Jurkat, Clone E6-1 (cell line): Measurements from ENCODE around the gene TLCD4.
"Not testable (repeated sequence)": the region's sequence is repeated elsewhere in the genome, so short reads cannot be mapped to it uniquely, and the experiment has no call there.

Source experiments
- DNase-seq: peaks from one replicate; pipeline ENCODE4 v3.0.0-alpha.2; 2011; ENCODE audit warnings: low read depth, low spot score
- H3K4me3 ChIP-seq: 2 replicates; pipeline ENCODE4 v1.5.1; 2011; ENCODE audit warnings: mild to moderate bottlenecking, low read length, control low read depth, moderate library complexity

Gene TLCD4

GRCh38 chr1:95133687-95134086 lies 16.5 kb downstream of the TLCD4 start:
- DNase-seq, result no peak
- no peak overlapping the region for H3K4me3 ChIP-seq

- no peak overlapping the region for H3K4me3 ChIP-seq
- DNase-seq, result no peak
Observed at GRCh38 chr1:95138223-95138622, 21.1 kb downstream of the TLCD4 start.

GRCh38 chr1:95139039-95139438 lies 21.9 kb downstream of the TLCD4 start:
- no peak for DNase-seq
- H3K4me3 ChIP-seq, result no peak overlapping the region

GRCh38 chr1:95140791-95141190 lies 23.6 kb downstream of the TLCD4 start:
- no peak overlapping the region for H3K4me3 ChIP-seq
- no peak for DNase-seq

- no peak overlapping the region for H3K4me3 ChIP-seq
- DNase-seq, result no peak
Observed at GRCh38 chr1:95145493-95145892, 28.3 kb downstream of the TLCD4 start.

GRCh38 chr1:95146637-95147036 lies 29.5 kb downstream of the TLCD4 start:
- no peak overlapping the region for H3K4me3 ChIP-seq
- DNase-seq, result no peak

GRCh38 chr1:95154096-95154495 lies 36.9 kb downstream of the TLCD4 start:
- no peak overlapping the region for H3K4me3 ChIP-seq
- DNase-seq, result no peak

GRCh38 chr1:95165569-95165968 lies 48.4 kb downstream of the TLCD4 start:
- not testable (repeated sequence) for H3K4me3 ChIP-seq, DNase-seq
